Nephron progenitor cell (in vitro differentiated cells): ENCODE measurements around the gene BANF1.

Source experiments
- DNase-seq: peaks from one replicate; pipeline ENCODE4 v3.0.0; 2021
- H3K27ac Mint-ChIP-seq: 2 replicates; pipeline ENCODE4 v1.8.0; 2021; ENCODE audit warnings: mild to moderate bottlenecking, moderate library complexity, mixed read lengths
- H3K27me3 Mint-ChIP-seq: 2 replicates; pipeline ENCODE4 v1.8.0; 2021; ENCODE audit warnings: mild to moderate bottlenecking, low read depth, mixed read lengths; ENCODE audit not compliant: poor library complexity
- H3K36me3 Mint-ChIP-seq: 2 replicates; pipeline ENCODE4 v1.8.0; 2021; ENCODE audit warnings: low read depth, mixed read lengths
- H3K4me1 Mint-ChIP-seq: 2 replicates; pipeline ENCODE4 v1.8.0; 2021; ENCODE audit warnings: mixed read lengths
- H3K4me3 Mint-ChIP-seq: 2 replicates; pipeline ENCODE4 v1.8.0; 2021; ENCODE audit warnings: mild to moderate bottlenecking, moderate library complexity, mixed read lengths
- H3K9me3 Mint-ChIP-seq: 2 replicates; pipeline ENCODE4 v1.8.0; 2021; ENCODE audit warnings: mild to moderate bottlenecking, moderate library complexity, mixed read lengths
- TF ChIP-seq, protein P1 (sequence below): fragments of 200-600 bp; sonication (generic); IDR thresholded peaks from 2 replicates; pipeline ENCODE4 v1.5.0; 2021; ENCODE audit warnings: antibody characterized with exemption

BANF1 gene

DNA sequence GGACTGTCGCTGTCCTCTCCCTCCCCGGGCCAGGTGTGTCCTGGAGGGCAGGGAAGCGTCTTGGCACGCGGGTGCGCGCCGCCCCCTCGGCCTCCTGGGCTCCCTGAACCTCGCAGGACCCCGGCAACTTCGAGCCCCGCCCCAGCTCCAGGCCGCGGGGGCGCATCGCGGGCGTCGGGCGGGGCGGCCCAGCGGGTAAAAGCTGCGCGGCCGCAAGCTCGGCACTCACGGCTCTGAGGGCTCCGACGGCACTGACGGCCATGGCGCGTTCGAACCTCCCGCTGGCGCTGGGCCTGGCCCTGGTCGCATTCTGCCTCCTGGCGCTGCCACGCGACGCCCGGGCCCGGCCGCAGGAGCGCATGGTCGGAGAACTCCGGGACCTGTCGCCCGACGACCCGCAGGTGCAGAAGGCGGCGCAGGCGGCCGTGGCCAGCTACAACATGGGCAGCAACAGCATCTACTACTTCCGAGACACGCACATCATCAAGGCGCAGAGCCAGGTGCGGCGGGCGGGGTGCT, 9.5 kb downstream of the BANF1 start, which contains the start of gene CST6:
TSS of gene CST6 (plus strand) at position 224 of the 519 bp plus-strand sequence. CDS start at position 261, 37 bp downstream.
- DNase-seq, result no peak
- no peaks in the 10 kb centered on the region for H3K9me3 Mint-ChIP-seq
- no peaks in the 10 kb centered on the region for H3K36me3 Mint-ChIP-seq
- TF ChIP-seq, protein P1, sequence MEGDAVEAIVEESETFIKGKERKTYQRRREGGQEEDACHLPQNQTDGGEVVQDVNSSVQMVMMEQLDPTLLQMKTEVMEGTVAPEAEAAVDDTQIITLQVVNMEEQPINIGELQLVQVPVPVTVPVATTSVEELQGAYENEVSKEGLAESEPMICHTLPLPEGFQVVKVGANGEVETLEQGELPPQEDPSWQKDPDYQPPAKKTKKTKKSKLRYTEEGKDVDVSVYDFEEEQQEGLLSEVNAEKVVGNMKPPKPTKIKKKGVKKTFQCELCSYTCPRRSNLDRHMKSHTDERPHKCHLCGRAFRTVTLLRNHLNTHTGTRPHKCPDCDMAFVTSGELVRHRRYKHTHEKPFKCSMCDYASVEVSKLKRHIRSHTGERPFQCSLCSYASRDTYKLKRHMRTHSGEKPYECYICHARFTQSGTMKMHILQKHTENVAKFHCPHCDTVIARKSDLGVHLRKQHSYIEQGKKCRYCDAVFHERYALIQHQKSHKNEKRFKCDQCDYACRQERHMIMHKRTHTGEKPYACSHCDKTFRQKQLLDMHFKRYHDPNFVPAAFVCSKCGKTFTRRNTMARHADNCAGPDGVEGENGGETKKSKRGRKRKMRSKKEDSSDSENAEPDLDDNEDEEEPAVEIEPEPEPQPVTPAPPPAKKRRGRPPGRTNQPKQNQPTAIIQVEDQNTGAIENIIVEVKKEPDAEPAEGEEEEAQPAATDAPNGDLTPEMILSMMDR, result no peak
- peaks cover 18% of the 10 kb centered on the region for H3K4me1 Mint-ChIP-seq
- no peak within 1 kb of the TSS for H3K27ac Mint-ChIP-seq
- no peak within 1 kb of the TSS for H3K4me3 Mint-ChIP-seq
- H3K27me3 Mint-ChIP-seq, result peaks cover 35% of the 10 kb centered on the region

DNA sequence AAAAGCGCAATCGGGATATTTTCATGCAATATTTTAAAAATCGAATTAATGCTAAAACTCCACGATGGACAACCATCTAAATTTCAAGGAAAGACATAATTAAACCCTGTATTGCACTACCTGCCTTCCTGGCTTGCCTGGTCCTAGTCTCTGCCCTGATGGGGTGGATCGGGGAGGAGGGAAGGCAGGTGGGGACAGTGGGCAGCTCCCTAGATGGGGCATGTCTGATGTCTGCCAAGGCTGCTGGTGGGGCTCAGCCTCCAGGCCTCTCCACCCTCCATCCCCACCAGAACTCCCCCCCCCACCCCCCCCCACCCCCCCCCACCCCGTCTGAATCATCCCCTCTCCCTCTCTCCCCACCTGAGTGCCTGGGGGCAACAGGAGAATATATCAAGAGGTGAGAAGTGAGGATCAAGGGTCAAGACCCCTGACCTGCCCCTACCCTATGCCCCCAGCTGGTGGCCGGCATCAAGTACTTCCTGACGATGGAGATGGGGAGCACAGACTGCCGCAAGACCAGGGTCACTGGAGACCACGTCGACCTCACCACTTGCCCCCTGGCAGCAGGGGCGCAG, 10.2 kb downstream of the BANF1 start:
- H3K9me3 Mint-ChIP-seq, result no peaks in the 10 kb centered on the region
- DNase-seq, result no peak
- H3K27me3 Mint-ChIP-seq, result peaks cover 35% of the 10 kb centered on the region
- no peak overlapping the region for H3K4me3 Mint-ChIP-seq
- H3K4me1 Mint-ChIP-seq, result peaks cover 18% of the 10 kb centered on the region
- no peaks in the 10 kb centered on the region for H3K36me3 Mint-ChIP-seq
- TF ChIP-seq, protein P1, result no peak
- H3K27ac Mint-ChIP-seq, result no peak overlapping the region

DNA sequence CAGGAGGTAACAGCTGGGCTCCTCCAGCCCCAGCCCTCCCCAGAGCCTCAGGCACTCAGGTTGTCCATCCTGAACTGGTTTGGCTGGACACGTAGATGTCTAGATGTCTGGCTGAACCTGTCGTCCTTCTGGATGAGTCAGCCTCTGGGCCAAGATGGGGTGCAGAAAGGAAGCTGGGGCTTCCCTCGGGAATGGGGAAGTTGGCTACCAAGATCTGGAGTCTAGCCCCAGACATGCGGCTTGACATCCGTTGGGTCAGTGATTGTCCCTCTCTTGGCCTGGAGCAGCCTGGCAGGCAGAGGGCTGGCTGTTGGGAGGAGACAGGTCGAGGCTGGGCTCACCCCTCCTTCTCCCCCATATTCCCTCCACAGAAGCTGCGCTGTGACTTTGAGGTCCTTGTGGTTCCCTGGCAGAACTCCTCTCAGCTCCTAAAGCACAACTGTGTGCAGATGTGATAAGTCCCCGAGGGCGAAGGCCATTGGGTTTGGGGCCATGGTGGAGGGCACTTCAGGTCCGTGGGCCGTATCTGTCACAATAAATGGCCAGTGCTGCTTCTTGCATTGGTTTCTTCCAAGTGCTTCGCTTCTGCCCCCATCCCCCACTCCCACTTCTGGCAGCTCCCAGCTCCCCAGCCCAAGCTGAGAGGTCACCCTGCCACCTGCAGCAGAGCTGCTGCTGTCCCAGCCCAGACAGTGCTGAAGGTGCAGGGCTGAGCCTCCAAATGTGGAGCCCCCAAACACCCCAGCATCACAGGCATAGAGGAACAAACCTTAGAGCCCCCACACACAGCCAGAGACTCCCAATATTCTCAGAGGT, 10.9 kb downstream of the BANF1 start:
- no peaks in the 10 kb centered on the region for H3K9me3 Mint-ChIP-seq
- TF ChIP-seq, protein P1, result no peak
- no peak for DNase-seq
- H3K4me1 Mint-ChIP-seq, result peaks cover 14% of the 10 kb centered on the region
- no peak overlapping the region for H3K27ac Mint-ChIP-seq
- H3K36me3 Mint-ChIP-seq, result no peaks in the 10 kb centered on the region
- peaks cover 37% of the 10 kb centered on the region for H3K27me3 Mint-ChIP-seq
- H3K4me3 Mint-ChIP-seq, result no peak overlapping the region

DNA sequence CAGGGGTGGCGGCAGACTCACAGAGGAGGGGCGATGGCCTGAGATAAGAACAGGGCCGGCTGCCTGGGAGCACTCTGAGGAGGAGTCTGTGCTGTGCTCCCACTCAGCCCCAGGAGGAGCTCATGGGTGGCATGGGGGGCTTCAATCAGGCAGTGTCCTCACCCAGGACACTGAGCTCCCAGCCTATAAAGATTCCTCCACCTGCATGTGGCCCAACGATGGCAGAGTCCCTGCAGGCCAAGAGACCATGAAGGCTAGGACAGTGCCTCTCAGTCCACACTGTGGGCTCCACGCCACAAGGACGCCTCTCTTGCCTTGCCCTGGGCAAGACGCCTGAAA, 11.4 kb downstream of the BANF1 start:
- no peak for DNase-seq
- peaks cover 37% of the 10 kb centered on the region for H3K27me3 Mint-ChIP-seq
- no peak overlapping the region for H3K4me3 Mint-ChIP-seq
- H3K36me3 Mint-ChIP-seq, result no peaks in the 10 kb centered on the region
- H3K27ac Mint-ChIP-seq, result no peak overlapping the region
- H3K9me3 Mint-ChIP-seq, result no peaks in the 10 kb centered on the region
- H3K4me1 Mint-ChIP-seq, result peaks cover 9% of the 10 kb centered on the region
- TF ChIP-seq, protein P1, result no peak

DNA sequence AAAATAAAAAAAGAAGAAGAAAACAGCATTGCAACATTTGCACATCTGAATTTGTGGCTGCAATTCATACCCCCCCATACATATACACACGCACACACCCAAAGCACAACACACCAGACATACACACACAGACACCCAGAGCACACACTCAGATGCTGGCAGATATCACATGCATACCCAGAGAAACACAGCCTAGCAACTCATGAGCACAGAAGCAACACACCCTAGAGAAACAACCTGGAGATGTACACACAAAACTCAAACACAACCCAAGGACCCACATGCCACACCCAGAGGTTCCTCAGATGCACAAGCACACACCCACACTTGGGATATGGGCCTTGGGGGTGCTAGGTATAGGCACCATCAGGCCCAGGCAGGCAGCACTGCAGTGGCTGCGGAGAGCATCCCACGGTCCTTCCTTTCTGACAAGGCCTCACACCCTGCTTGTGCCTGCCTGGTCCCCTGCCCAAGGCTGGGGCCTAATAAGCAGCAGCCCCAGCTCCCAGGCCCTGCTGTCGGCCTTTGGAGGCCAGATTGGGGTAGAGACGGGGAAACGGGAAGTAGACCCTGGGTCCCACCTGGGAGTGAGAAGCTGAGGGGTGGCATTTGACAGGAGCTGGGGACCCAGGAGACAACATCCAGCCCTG, 12.6 kb downstream of the BANF1 start:
- TF ChIP-seq, protein P1, result no peak
- H3K36me3 Mint-ChIP-seq, result no peaks in the 10 kb centered on the region
- DNase-seq, result no peak

More for the DNA sequence above, 12.6 kb downstream of the BANF1 start:
- Mint-ChIP-seq H3K9me3 (no peaks in the 10 kb centered on the region), H3K27me3 (peaks cover 35% of the 10 kb centered on the region), H3K4me3 (no peak overlapping the region), H3K27ac (no peak overlapping the region), H3K4me1 (peaks cover 5% of the 10 kb centered on the region)
